ENCODE measurements around the gene TMEM42.

The TMEM42 gene

DNA sequence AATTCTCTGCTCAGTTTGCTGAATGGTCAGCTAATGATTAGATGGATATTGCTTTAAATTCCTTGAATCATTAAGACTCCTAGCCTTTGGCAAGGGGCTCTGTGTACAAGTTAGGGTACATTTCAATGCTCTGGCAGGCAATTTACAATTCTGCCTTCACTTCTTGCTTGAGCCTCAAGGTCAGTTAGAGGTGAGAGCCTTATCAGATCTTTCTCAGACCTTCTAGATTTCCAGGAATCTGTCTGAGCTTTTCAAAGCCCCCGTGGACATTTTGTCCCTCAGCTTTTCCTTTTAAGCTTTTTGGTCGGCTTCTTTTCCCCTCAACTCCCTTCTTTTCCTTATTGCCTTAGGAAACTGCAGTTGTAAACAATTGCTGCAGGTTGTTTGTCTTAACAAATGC, 47.4 kb downstream of the TMEM42 start:
- Mint-ChIP-seq H3K27me3 (ENCODE audit: low read depth) (peaks cover 9% of the 10 kb centered on the region), H3K4me1 (ENCODE audit: low read depth) (no peaks in the 10 kb centered on the region), H3K9me3 (peaks cover 3% of the 10 kb centered on the region), H3K27ac (no peak overlapping the region), H3K4me3 (no peak overlapping the region), H3K36me3 (ENCODE audit: low read depth) (no peaks in the 10 kb centered on the region)
- no peak for DNase-seq (ENCODE audit: low spot score)

GRCh38 chr3:44910693-44911092, 49.0 kb downstream of the TMEM42 start:
- Mint-ChIP-seq H3K4me3 (no peak overlapping the region), H3K9me3 (peaks cover 3% of the 10 kb centered on the region)
- no peak for DNase-seq (ENCODE audit: low spot score)

GRCh38 chr3:44913868-44914468, 52.3 kb downstream of the TMEM42 start:
- Mint-ChIP-seq H3K4me3 (no peak overlapping the region), H3K36me3 (ENCODE audit: low read depth) (no peaks in the 10 kb centered on the region), H3K9me3 (peaks cover 3% of the 10 kb centered on the region), H3K27me3 (ENCODE audit: low read depth) (peaks cover 8% of the 10 kb centered on the region), H3K27ac (no peak overlapping the region), H3K4me1 (ENCODE audit: low read depth) (no peaks in the 10 kb centered on the region)
- DNase-seq (ENCODE audit: low spot score) = peak; percentile 38

More at GRCh38 chr3:44910693-44911092, 49.0 kb downstream of the TMEM42 start:
- H3K27ac Mint-ChIP-seq = no peak overlapping the region
- H3K27me3 Mint-ChIP-seq (ENCODE audit: low read depth) = peaks cover 9% of the 10 kb centered on the region
- no peaks in the 10 kb centered on the region for H3K36me3 Mint-ChIP-seq (ENCODE audit: low read depth)
- H3K4me1 Mint-ChIP-seq (ENCODE audit: low read depth) = no peaks in the 10 kb centered on the region

DNA sequence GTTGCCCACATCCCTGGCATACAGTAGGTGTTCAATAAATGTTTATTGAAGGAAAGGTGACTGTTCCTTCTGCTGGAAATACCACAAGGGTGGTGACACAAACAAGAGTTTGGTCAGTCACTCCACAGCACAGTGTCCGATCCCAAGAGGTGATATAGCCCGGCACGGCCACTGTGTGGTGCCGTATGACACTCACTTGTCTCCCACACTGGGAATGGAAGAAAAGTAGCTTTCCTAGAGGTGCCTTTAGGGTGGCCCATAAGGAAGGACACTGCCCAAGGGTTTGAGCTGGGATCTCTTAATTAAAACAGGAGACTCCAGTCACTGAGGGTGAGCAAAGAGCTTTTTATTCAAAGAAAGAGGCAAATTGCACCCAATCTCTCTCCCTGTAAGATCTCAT, 53.2 kb downstream of the TMEM42 start:
- DNase-seq (ENCODE audit: low spot score) = no peak
- no peak overlapping the region for H3K27ac Mint-ChIP-seq
- H3K27me3 Mint-ChIP-seq (ENCODE audit: low read depth) = peaks cover 3% of the 10 kb centered on the region
- no peaks in the 10 kb centered on the region for H3K4me1 Mint-ChIP-seq (ENCODE audit: low read depth)
- H3K36me3 Mint-ChIP-seq (ENCODE audit: low read depth) = no peaks in the 10 kb centered on the region
- no peaks in the 10 kb centered on the region for H3K9me3 Mint-ChIP-seq
- H3K4me3 Mint-ChIP-seq = no peak overlapping the region

All from T-helper 2 cell treated with Interferon-gamma antibody and Interleukin-4, amounts not matched to agents 5 μg/mL and 100 μg/mL, for 36 hours (primary cell).